ENCODE measurements around the gene DUSP3. TPM values are rescaled to one million over a fixed set of nuclear protein-coding genes. Genes with fewer than 3 reads are reported as not detected.
"Not testable (repeated sequence)": the region's sequence is repeated elsewhere in the genome, so short reads cannot be mapped to it uniquely, and the experiment has no call there.

DUSP3 gene
- total RNA-seq, 1 donor from 2014 or later: 54.6 TPM

GRCh38 chr17:43805117-43805516, 26.3 kb upstream of the DUSP3 start:
- peaks cover 7% of the 10 kb centered on the region for H3K27me3 Mint-ChIP-seq (ENCODE audit: unreplicated experiment)

GRCh38 chr17:43803758-43804157, 25.0 kb upstream of the DUSP3 start:
- Mint-ChIP-seq H3K36me3 (ENCODE audit: unreplicated experiment) (peaks cover 4% of the 10 kb centered on the region), H3K27ac (ENCODE audit: unreplicated experiment) (no peak overlapping the region), H3K27me3 (ENCODE audit: unreplicated experiment) (peaks cover 7% of the 10 kb centered on the region), H3K9me3 (ENCODE audit: unreplicated experiment) (peaks cover 1% of the 10 kb centered on the region), H3K4me1 (ENCODE audit: low read depth, unreplicated experiment) (no peaks in the 10 kb centered on the region), H3K4me3 (ENCODE audit: unreplicated experiment) (no peak overlapping the region)
- DNase-seq: no peak
- TF ChIP-seq CTCF (IDR thresholded peaks at IDR 0.05; ENCODE audit: partially characterized antibody, unreplicated experiment): no peak

More at GRCh38 chr17:43805117-43805516, 26.3 kb upstream of the DUSP3 start:
- H3K9me3 Mint-ChIP-seq (ENCODE audit: unreplicated experiment): peaks cover 1% of the 10 kb centered on the region
- peaks cover 4% of the 10 kb centered on the region for H3K36me3 Mint-ChIP-seq (ENCODE audit: unreplicated experiment)
- no peak for TF ChIP-seq CTCF (IDR thresholded peaks at IDR 0.05; ENCODE audit: partially characterized antibody, unreplicated experiment)
- H3K4me3 Mint-ChIP-seq (ENCODE audit: unreplicated experiment): no peak overlapping the region
- DNase-seq: no peak
- no peaks in the 10 kb centered on the region for H3K4me1 Mint-ChIP-seq (ENCODE audit: low read depth, unreplicated experiment)
- H3K27ac Mint-ChIP-seq (ENCODE audit: unreplicated experiment): no peak overlapping the region

- TF ChIP-seq CTCF (IDR thresholded peaks at IDR 0.05; ENCODE audit: partially characterized antibody, unreplicated experiment): no peak
- H3K27me3 Mint-ChIP-seq (ENCODE audit: unreplicated experiment): peaks cover 7% of the 10 kb centered on the region
- no peak for DNase-seq
- H3K4me1 Mint-ChIP-seq (ENCODE audit: low read depth, unreplicated experiment): no peaks in the 10 kb centered on the region
- peaks cover 4% of the 10 kb centered on the region for H3K36me3 Mint-ChIP-seq (ENCODE audit: unreplicated experiment)
- no peak overlapping the region for H3K27ac Mint-ChIP-seq (ENCODE audit: unreplicated experiment)
- no peak overlapping the region for H3K4me3 Mint-ChIP-seq (ENCODE audit: unreplicated experiment)
- H3K9me3 Mint-ChIP-seq (ENCODE audit: unreplicated experiment): peaks cover 1% of the 10 kb centered on the region
These were observed 23.1 kb upstream of the DUSP3 start for GRCh38 chr17:43801844-43802243.

- peaks cover 4% of the 10 kb centered on the region for H3K36me3 Mint-ChIP-seq (ENCODE audit: unreplicated experiment)
- no peak overlapping the region for H3K27ac Mint-ChIP-seq (ENCODE audit: unreplicated experiment)
- H3K4me3 Mint-ChIP-seq (ENCODE audit: unreplicated experiment): no peak overlapping the region
- H3K9me3 Mint-ChIP-seq (ENCODE audit: unreplicated experiment): peaks cover 1% of the 10 kb centered on the region
- peaks cover 7% of the 10 kb centered on the region for H3K27me3 Mint-ChIP-seq (ENCODE audit: unreplicated experiment)
- TF ChIP-seq CTCF (IDR thresholded peaks at IDR 0.05; ENCODE audit: partially characterized antibody, unreplicated experiment): no peak
- H3K4me1 Mint-ChIP-seq (ENCODE audit: low read depth, unreplicated experiment): no peaks in the 10 kb centered on the region
- DNase-seq: no peak
These were observed 22.0 kb upstream of the DUSP3 start for GRCh38 chr17:43800736-43801135.

GRCh38 chr17:43799047-43799446, 20.3 kb upstream of the DUSP3 start:
- no peak for DNase-seq
- no peaks in the 10 kb centered on the region for H3K36me3 Mint-ChIP-seq (ENCODE audit: unreplicated experiment)
- no peaks in the 10 kb centered on the region for H3K4me1 Mint-ChIP-seq (ENCODE audit: low read depth, unreplicated experiment)
- H3K4me3 Mint-ChIP-seq (ENCODE audit: unreplicated experiment): no peak overlapping the region
- H3K27me3 Mint-ChIP-seq (ENCODE audit: unreplicated experiment): peaks cover 5% of the 10 kb centered on the region
- TF ChIP-seq CTCF (IDR thresholded peaks at IDR 0.05; ENCODE audit: partially characterized antibody, unreplicated experiment): no peak
- no peaks in the 10 kb centered on the region for H3K9me3 Mint-ChIP-seq (ENCODE audit: unreplicated experiment)
- no peak overlapping the region for H3K27ac Mint-ChIP-seq (ENCODE audit: unreplicated experiment)

GRCh38 chr17:43798024-43798423, 19.2 kb upstream of the DUSP3 start:
- H3K9me3 Mint-ChIP-seq (ENCODE audit: unreplicated experiment); DNase-seq; H3K36me3 Mint-ChIP-seq (ENCODE audit: unreplicated experiment); H3K27ac Mint-ChIP-seq (ENCODE audit: unreplicated experiment); H3K27me3 Mint-ChIP-seq (ENCODE audit: unreplicated experiment); H3K4me1 Mint-ChIP-seq (ENCODE audit: low read depth, unreplicated experiment); H3K4me3 Mint-ChIP-seq (ENCODE audit: unreplicated experiment): not testable (repeated sequence)

- not testable (repeated sequence) for H3K27me3 Mint-ChIP-seq (ENCODE audit: unreplicated experiment)
These were observed 13.9 kb upstream of the DUSP3 start for GRCh38 chr17:43792668-43793067.

More at GRCh38 chr17:43792668-43793067, 13.9 kb upstream of the DUSP3 start:
- DNase-seq; H3K27ac Mint-ChIP-seq (ENCODE audit: unreplicated experiment); H3K36me3 Mint-ChIP-seq (ENCODE audit: unreplicated experiment); H3K9me3 Mint-ChIP-seq (ENCODE audit: unreplicated experiment); H3K4me3 Mint-ChIP-seq (ENCODE audit: unreplicated experiment): not testable (repeated sequence)
- H3K4me1 Mint-ChIP-seq (ENCODE audit: low read depth, unreplicated experiment): peaks cover 10% of the 10 kb centered on the region
